Testis (tissue), 2 donors: ENCODE data around the gene PARVB.

Source experiments
- POLR2A ChIP-seq: fragments of 450-650 bp; IDR thresholded peaks from one replicate; pipeline ENCODE4 v1.6.1; 2017; ENCODE audit warnings: antibody characterized with exemption, mild to moderate bottlenecking, moderate library complexity
- TF ChIP-seq, protein P1 (sequence below), 3 experiments: fragments of 450-650 bp in 2 of 3; fragments of 200-600 bp in 1 of 3; sonication (generic) in 1 of 3; IDR thresholded peaks; one replicate each; pipeline ENCODE4 v1.5.1; 2016 to 2019; ENCODE audit warnings: antibody characterized with exemption in 3 of 3, mild to moderate bottlenecking in 2 of 3, moderate library complexity in 1 of 3

GRCh38 chr22:44120314-44120704, 96.2 kb downstream of the PARVB start:
- TF ChIP-seq, protein P1, sequence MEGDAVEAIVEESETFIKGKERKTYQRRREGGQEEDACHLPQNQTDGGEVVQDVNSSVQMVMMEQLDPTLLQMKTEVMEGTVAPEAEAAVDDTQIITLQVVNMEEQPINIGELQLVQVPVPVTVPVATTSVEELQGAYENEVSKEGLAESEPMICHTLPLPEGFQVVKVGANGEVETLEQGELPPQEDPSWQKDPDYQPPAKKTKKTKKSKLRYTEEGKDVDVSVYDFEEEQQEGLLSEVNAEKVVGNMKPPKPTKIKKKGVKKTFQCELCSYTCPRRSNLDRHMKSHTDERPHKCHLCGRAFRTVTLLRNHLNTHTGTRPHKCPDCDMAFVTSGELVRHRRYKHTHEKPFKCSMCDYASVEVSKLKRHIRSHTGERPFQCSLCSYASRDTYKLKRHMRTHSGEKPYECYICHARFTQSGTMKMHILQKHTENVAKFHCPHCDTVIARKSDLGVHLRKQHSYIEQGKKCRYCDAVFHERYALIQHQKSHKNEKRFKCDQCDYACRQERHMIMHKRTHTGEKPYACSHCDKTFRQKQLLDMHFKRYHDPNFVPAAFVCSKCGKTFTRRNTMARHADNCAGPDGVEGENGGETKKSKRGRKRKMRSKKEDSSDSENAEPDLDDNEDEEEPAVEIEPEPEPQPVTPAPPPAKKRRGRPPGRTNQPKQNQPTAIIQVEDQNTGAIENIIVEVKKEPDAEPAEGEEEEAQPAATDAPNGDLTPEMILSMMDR (IDR thresholded peaks at IDR 0.05), result no peak
- no peak for TF ChIP-seq POLR2A
